T-cell (primary cell): ENCODE measurements around the gene PRSS23. TPM values are rescaled to one million over a fixed set of nuclear protein-coding genes. Genes with fewer than 3 reads are reported as not detected.
A peak's percentile ranks its signal among the peaks of the same experiment; 100 is the strongest.

Experiments used
- ATAC-seq, 4 experiments: fragments of 200-7000 bp in 3 of 4; fragments of 150-1000 bp in 1 of 4; cut with Tn5 transposase; replicated peaks in 1 of 4; 1 replicate in 3 of 4; 2 replicates in 1 of 4; pipeline ENCODE4 v1.10.0; 2021; ENCODE audit warnings: moderate library complexity in 3 of 4, mild to moderate bottlenecking in 2 of 4, moderate number of reproducible peaks in 1 of 4
- CTCF ChIA-PET, 2 donors: fragments of 300-600 bp; sonication (Branson Sonifier 250); formaldehyde crosslinking; loops; one replicate each; lab custom pipeline; 2022; ENCODE audit warnings: antibody characterized with exemption in 2 of 2; lab: Charles Lee
- POLR2A ChIA-PET, 2 donors: fragments of 300-600 bp; sonication (Branson Sonifier 250); formaldehyde crosslinking; loops; one replicate each; lab custom pipeline; 2022; ENCODE audit warnings: antibody characterized with exemption in 2 of 2; lab: Charles Lee
- DNase-seq, 35 experiments: peaks; one replicate each; pipeline versions ENCODE4 v3.0.0 to v3.0.0-alpha.2; 2013 to 2023
- H3K27ac ChIP-seq: one replicate; pipeline ENCODE4 v1.5.1; 2013; ENCODE audit warnings: low read length
- H3K27me3 ChIP-seq, 2 experiments: replicated peaks in 1 of 2; 1 replicate in 1 of 2; 2 replicates in 1 of 2; pipeline versions ENCODE4 v1.6.1 to v1.7.0; 2013; ENCODE audit warnings: low read length in 1 of 2, mixed read lengths in 1 of 2; ENCODE audit not compliant: control insufficient read depth in 2 of 2, insufficient read depth in 2 of 2; ENCODE audit errors: extremely low read depth in 1 of 2
- H3K36me3 ChIP-seq, 2 donors: 1 replicate in 1 of 2; 2 replicates in 1 of 2; pipeline versions ENCODE4 v1.6.1 to v1.7.0; 2013; ENCODE audit warnings: low read length in 1 of 2; ENCODE audit not compliant: control insufficient read depth in 2 of 2, insufficient read depth in 1 of 2; ENCODE audit errors: extremely low read depth in 1 of 2
- H3K4me1 ChIP-seq, 2 experiments: 1 replicate in 1 of 2; 2 replicates in 1 of 2; pipeline versions ENCODE4 v1.6.1 to v1.7.0; 2013; ENCODE audit warnings: low read length in 2 of 2, mixed read lengths in 1 of 2; ENCODE audit not compliant: insufficient read depth in 2 of 2, control insufficient read depth in 1 of 2; ENCODE audit errors: extremely low read depth in 1 of 2
- H3K4me3 ChIP-seq, 2 donors: 1 replicate in 1 of 2; 2 replicates in 1 of 2; pipeline versions ENCODE4 v1.5.1 to v1.7.0; 2013; ENCODE audit warnings: mild to moderate bottlenecking in 2 of 2, low read length in 1 of 2, moderate library complexity in 1 of 2; ENCODE audit not compliant: control insufficient read depth in 1 of 2; ENCODE audit errors: extremely low read depth in 1 of 2
- H3K9me3 ChIP-seq: 2 replicates; pipeline ENCODE4 v1.7.0; 2013
- H3K27ac Mint-ChIP-seq, 2 donors: one replicate each; pipeline ENCODE4 v1.8.0; 2020 to 2021; ENCODE audit warnings: mild to moderate bottlenecking in 2 of 2, mixed read lengths in 2 of 2
- H3K27me3 Mint-ChIP-seq, 2 donors: one replicate each; pipeline ENCODE4 v1.8.0; 2021 to 2022; ENCODE audit warnings: mixed read lengths in 2 of 2
- H3K36me3 Mint-ChIP-seq: one replicate; pipeline ENCODE4 v1.8.0; 2021; ENCODE audit warnings: mixed read lengths
- H3K4me1 Mint-ChIP-seq, 3 donors: one replicate each; pipeline ENCODE4 v1.8.0; 2020 to 2022; ENCODE audit warnings: mixed read lengths in 3 of 3, mild to moderate bottlenecking in 1 of 3
- H3K4me3 Mint-ChIP-seq, 3 donors: one replicate each; pipeline ENCODE4 v1.8.0; 2020 to 2022; ENCODE audit warnings: mild to moderate bottlenecking in 3 of 3, mixed read lengths in 3 of 3, moderate library complexity in 3 of 3
- H3K9me3 Mint-ChIP-seq, 3 donors: one replicate each; pipeline ENCODE4 v1.8.0; 2020 to 2022; ENCODE audit warnings: mixed read lengths in 3 of 3
- WGBS: methylation state at CpG from one replicate; pipeline ENCODE4 v1.1.5; 2013; ENCODE audit warnings: missing lambda C conversion rate; ENCODE audit not compliant: insufficient coverage; 5-methylcytosine and 5-hydroxymethylcytosine counted together
- total RNA-seq, 35 experiments: library from RNA in 6 of 35; stranded (reverse) in 6 of 35; fragments of 120-200 nt in 1 of 35; gene quantifications; one replicate each; pipeline versions ENCODE4 v1.2.1 to v1.2.4 and lab custom pipeline; 2013 to 2026

The PRSS23 gene, protein sequence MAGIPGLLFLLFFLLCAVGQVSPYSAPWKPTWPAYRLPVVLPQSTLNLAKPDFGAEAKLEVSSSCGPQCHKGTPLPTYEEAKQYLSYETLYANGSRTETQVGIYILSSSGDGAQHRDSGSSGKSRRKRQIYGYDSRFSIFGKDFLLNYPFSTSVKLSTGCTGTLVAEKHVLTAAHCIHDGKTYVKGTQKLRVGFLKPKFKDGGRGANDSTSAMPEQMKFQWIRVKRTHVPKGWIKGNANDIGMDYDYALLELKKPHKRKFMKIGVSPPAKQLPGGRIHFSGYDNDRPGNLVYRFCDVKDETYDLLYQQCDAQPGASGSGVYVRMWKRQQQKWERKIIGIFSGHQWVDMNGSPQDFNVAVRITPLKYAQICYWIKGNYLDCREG
- total RNA-seq (1 to 10 TPM; 1.3 to 4.3 (median 1.6) TPM), total RNA-seq (lab: John Stamatoyannopoulos, UW) (0.72 to 16.3 (median 3.0) reads per million in 29 experiments)
- total RNA-seq (2013): 10.9 TPM

DNA sequence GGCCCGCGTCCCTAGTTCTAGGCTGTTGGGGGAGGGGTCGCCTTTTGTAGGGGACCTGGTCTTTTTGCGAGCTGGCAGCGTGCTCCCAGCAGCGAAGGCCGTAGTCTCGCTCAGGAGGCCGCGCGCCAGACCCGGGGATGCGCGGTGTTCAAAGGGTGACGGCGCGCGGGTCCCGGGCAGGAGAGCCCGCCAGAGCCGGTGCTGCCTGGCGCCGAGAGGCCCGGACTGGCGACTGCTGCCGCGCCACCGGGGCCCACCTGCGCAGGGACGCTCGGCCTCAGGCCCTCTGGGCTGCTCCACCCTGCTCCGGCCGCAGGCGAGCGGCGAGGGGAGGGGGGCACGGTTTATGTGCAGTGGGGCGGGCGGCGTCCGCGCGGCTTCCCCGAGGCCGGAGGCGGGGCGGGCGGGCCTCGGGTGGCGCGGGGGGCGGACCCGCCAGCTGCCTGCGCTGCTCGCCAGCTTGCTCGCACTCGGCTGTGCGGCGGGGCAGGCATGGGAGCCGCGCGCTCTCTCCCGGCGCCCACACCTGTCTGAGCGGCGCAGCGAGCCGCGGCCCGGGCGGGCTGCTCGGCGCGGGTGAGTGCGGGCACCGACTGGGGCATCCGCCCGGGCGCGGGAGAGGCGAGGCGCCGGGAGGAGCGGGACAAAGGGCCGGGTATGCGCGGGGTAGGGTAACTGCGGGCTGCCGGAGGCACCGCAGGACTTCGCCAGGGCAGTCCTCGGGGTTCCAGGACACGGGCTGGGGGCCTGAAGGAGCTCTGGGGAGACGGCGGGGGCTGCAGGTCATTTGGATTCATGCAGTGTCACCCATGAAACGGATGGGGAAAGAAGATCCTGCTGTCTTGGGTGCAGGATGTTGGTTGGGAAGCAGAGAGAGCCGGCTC lies at the start of gene PRSS23:
TSS of gene PRSS23 (plus strand) at position 467 of the 884 bp plus-strand sequence. CDS start 7,102 bp downstream, outside the sequence.
- Histone ChIP-seq H3K4me1 (peaks cover 0 to 17% of the 10 kb centered on the region in 2 experiments), H3K36me3 (no peaks in the 10 kb centered on the region), H3K27me3 (peaks cover 9 to 12% of the 10 kb centered on the region in 2 experiments), H3K27ac (no peak within 1 kb of the TSS), H3K9me3 (no peaks in the 10 kb centered on the region), H3K4me3 (peak within 1 kb of the TSS in 1 of 2 donors; percentile 42)
- ChIA-PET POLR2A (no interaction called here), CTCF (no interaction called here)
- H3K9me3 Mint-ChIP-seq: no peaks in the 10 kb centered on the region
- WGBS: 1% methylated on average over 93 of the region's 97 CpGs
- DNase-seq (peak in 16 of 35 experiments; percentile 3 to 50 (median 13)), ATAC-seq (peak; percentile 65 to 77 (median 70))
- no peak within 1 kb of the TSS for H3K27ac Mint-ChIP-seq
- peaks cover 41 to 54% of the 10 kb centered on the region in 2 donors for H3K27me3 Mint-ChIP-seq
- peak within 1 kb of the TSS; percentile 65 to 70 (median 67) for H3K4me3 Mint-ChIP-seq
- peaks cover 5 to 6% (median 5%) of the 10 kb centered on the region in 3 donors for H3K4me1 Mint-ChIP-seq
- H3K36me3 Mint-ChIP-seq: no peaks in the 10 kb centered on the region

DNA sequence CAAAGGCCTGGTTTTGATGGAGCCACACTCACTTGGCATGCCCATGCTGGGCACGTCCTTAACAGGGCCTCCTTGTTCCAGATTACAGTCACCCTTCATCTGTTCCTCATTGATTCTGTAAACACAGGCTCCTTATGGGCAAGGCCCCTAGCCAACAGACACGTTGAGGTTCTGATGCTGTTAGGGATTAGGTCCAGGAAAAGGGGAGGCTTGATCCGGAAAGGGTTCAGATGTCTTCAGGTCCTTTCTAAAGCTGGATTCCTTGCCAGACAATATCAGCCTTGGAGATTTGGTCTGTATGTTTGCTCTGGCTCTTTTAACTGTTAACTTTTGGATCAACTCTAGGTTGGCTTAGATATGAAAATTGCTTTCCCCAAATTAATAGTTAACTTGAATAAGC lies 46.9 kb upstream of the PRSS23 start:
- H3K27ac Mint-ChIP-seq: no peak overlapping the region
- no peak for DNase-seq
- peaks cover 1 to 17% of the 10 kb centered on the region in 2 donors for H3K27me3 Mint-ChIP-seq
- no peaks in the 10 kb centered on the region for H3K9me3 Mint-ChIP-seq
- Histone ChIP-seq H3K9me3 (no peaks in the 10 kb centered on the region), H3K27me3 (no peaks in the 10 kb centered on the region), H3K27ac (no peak overlapping the region), H3K4me3 (no peak overlapping the region), H3K4me1 (no peaks in the 10 kb centered on the region), H3K36me3 (no peaks in the 10 kb centered on the region)
- POLR2A ChIA-PET: no interaction called here
- CTCF ChIA-PET: no interaction called here
- H3K36me3 Mint-ChIP-seq: no peaks in the 10 kb centered on the region
- no peaks in the 10 kb centered on the region for H3K4me1 Mint-ChIP-seq
- no peak for ATAC-seq
- no peak overlapping the region for H3K4me3 Mint-ChIP-seq
- 71% methylated on average over 2 of the region's 3 CpGs for WGBS

DNA sequence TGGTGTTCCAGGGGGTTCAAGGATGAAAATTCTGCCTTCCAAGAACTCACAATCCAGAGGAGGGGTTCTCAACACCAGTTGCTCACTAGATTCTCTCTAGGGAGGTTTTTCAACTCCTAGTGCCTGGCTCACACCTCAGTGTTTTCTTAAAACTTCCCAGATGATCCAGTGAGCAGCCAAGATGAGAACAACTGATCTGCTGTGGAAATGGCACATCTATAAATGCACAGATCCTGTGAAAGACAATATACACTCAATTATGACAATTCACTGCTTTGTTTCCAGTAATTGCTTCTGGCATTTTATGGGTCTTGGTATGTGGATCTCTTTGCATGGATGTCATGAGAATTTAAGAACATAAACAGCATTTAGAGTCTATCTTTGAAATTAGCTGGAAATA lies 45.2 kb upstream of the PRSS23 start:
- Histone ChIP-seq H3K9me3 (no peaks in the 10 kb centered on the region), H3K4me3 (no peak overlapping the region), H3K36me3 (no peaks in the 10 kb centered on the region), H3K27ac (no peak overlapping the region), H3K4me1 (no peaks in the 10 kb centered on the region), H3K27me3 (no peaks in the 10 kb centered on the region)
- Mint-ChIP-seq H3K27ac (no peak overlapping the region), H3K4me1 (no peaks in the 10 kb centered on the region), H3K4me3 (no peak overlapping the region), H3K27me3 (peaks cover under 1 to 7% of the 10 kb centered on the region in 2 donors), H3K36me3 (no peaks in the 10 kb centered on the region), H3K9me3 (no peaks in the 10 kb centered on the region)
- CTCF ChIA-PET: no interaction called here
- POLR2A ChIA-PET: no interaction called here
- DNase-seq (no peak), ATAC-seq (no peak)

GRCh38 chr11:86758171-86758570 lies 42.2 kb upstream of the PRSS23 start:
- H3K27me3 ChIP-seq: no peaks in the 10 kb centered on the region
- H3K9me3 ChIP-seq: no peaks in the 10 kb centered on the region
- WGBS: no CpG with 5 or more reads among the region's 1 CpG
- ChIA-PET CTCF (no interaction called here), POLR2A (no interaction called here)
- ATAC-seq (no peak), DNase-seq (no peak)
- no peaks in the 10 kb centered on the region for H3K4me1 ChIP-seq
- H3K27me3 Mint-ChIP-seq: peaks cover 10 to 12% of the 10 kb centered on the region in 2 donors
- H3K27ac ChIP-seq: no peak overlapping the region
- no peak overlapping the region for H3K27ac Mint-ChIP-seq
- H3K36me3 Mint-ChIP-seq: no peaks in the 10 kb centered on the region
- H3K36me3 ChIP-seq: no peaks in the 10 kb centered on the region
- no peak overlapping the region for H3K4me3 ChIP-seq
- no peaks in the 10 kb centered on the region for H3K9me3 Mint-ChIP-seq
- H3K4me1 Mint-ChIP-seq: no peaks in the 10 kb centered on the region
- H3K4me3 Mint-ChIP-seq: no peak overlapping the region

GRCh38 chr11:86760577-86760976 lies 39.8 kb upstream of the PRSS23 start:
- Histone ChIP-seq H3K27ac (no peak overlapping the region), H3K4me1 (no peaks in the 10 kb centered on the region), H3K36me3 (no peaks in the 10 kb centered on the region), H3K27me3 (no peaks in the 10 kb centered on the region), H3K4me3 (no peak overlapping the region), H3K9me3 (no peaks in the 10 kb centered on the region)
- CTCF ChIA-PET: no interaction called here
- Mint-ChIP-seq H3K4me3 (no peak overlapping the region), H3K36me3 (no peaks in the 10 kb centered on the region), H3K27ac (no peak overlapping the region), H3K4me1 (no peaks in the 10 kb centered on the region), H3K27me3 (peaks cover 12 to 16% of the 10 kb centered on the region in 2 donors), H3K9me3 (no peaks in the 10 kb centered on the region)
- POLR2A ChIA-PET: no interaction called here
- WGBS: no CpG with 5 or more reads among the region's 1 CpG
- DNase-seq (no peak), ATAC-seq (no peak)

DNA sequence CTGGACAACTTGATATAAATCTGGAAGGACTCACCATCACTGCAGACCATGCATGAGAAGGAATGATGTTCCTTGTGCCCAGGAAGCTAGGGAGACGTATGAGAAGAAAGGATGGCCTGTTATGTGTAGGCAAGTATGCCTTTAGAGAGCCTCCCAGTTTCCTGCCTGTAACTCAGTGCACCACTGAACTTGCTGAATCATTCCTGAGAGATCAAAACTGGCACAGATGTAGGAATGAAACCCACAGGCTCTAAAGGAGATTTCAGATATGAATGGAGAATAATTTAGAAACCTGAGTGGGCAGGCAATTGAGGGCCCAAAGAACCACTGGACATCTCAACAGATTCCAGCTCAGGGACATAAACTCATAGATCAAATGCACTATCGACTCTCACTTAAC lies 38.4 kb upstream of the PRSS23 start:
- Mint-ChIP-seq H3K27me3 (peaks cover 12 to 16% of the 10 kb centered on the region in 2 donors), H3K36me3 (no peaks in the 10 kb centered on the region), H3K27ac (no peak overlapping the region), H3K9me3 (no peaks in the 10 kb centered on the region), H3K4me1 (no peaks in the 10 kb centered on the region), H3K4me3 (no peak overlapping the region)
- Histone ChIP-seq H3K36me3 (no peaks in the 10 kb centered on the region), H3K4me1 (no peaks in the 10 kb centered on the region), H3K9me3 (no peaks in the 10 kb centered on the region), H3K4me3 (no peak overlapping the region), H3K27ac (no peak overlapping the region), H3K27me3 (no peaks in the 10 kb centered on the region)
- DNase-seq (no peak), ATAC-seq (no peak)
- WGBS: 51% methylated on average over 2 of the region's 2 CpGs
- CTCF ChIA-PET: no interaction called here
- POLR2A ChIA-PET: no interaction called here
